GM12878 (cell line): Measurements from ENCODE around the gene ASPDH. TPM values are rescaled to one million over a fixed set of nuclear protein-coding genes. Genes with fewer than 3 reads are reported as not detected.

Experiments used
- BCLAF1 ChIP-seq: fragments of 450-650 bp; IDR thresholded peaks from 2 replicates; pipeline ENCODE4 v1.6.1; 2017; ENCODE audit warnings: antibody characterized with exemption, mild to moderate bottlenecking, moderate library complexity
- ETV6 ChIP-seq, 2 experiments: fragments of 450-650 bp in 1 of 2; IDR thresholded peaks in 1 of 2; conservative IDR thresholded peaks in 1 of 2; 2 replicates each; pipeline ENCODE4 v1.6.1; 2014; ENCODE audit warnings: antibody characterized with exemption in 1 of 2, borderline replicate concordance in 1 of 2, low read depth in 1 of 2, mild to moderate bottlenecking in 1 of 2, moderate library complexity in 1 of 2
- EZH2 ChIP-seq: IDR thresholded peaks from 2 replicates; pipeline ENCODE4 v1.6.1; 2012; ENCODE audit warnings: low read depth, mild to moderate bottlenecking, control low read depth, inconsistent platforms, low read length, borderline replicate concordance; ENCODE audit not compliant: control insufficient read depth
- HDAC6 ChIP-seq: fragments of 200-600 bp; sonication (generic); IDR thresholded peaks from one replicate; pipeline ENCODE4 v1.8.0; 2017; ENCODE audit warnings: antibody characterized with exemption; ENCODE audit not compliant: unreplicated experiment
- IKZF1 ChIP-seq: fragments of 450-650 bp; conservative IDR thresholded peaks from 2 replicates; pipeline ENCODE4 v1.6.1; 2017; ENCODE audit warnings: antibody characterized with exemption, mild to moderate bottlenecking
- MLLT1 ChIP-seq: fragments of 450-650 bp; IDR thresholded peaks from 2 replicates; pipeline ENCODE4 v1.6.1; 2016; ENCODE audit warnings: mild to moderate bottlenecking
- MTA3 ChIP-seq: IDR thresholded peaks from 2 replicates; pipeline ENCODE4 v1.6.1; 2012; ENCODE audit warnings: low read length, inconsistent platforms, borderline replicate concordance
- NFYB ChIP-seq: IDR thresholded peaks from 2 replicates; pipeline ENCODE4 v1.6.1; 2011; ENCODE audit warnings: low read depth, mild to moderate bottlenecking, low read length, improper control_type of control experiment, moderate library complexity; ENCODE audit not compliant: insufficient read depth
- NKRF ChIP-seq: fragments of 450-650 bp; conservative IDR thresholded peaks from 2 replicates; pipeline ENCODE4 v1.6.1; 2017; ENCODE audit warnings: mild to moderate bottlenecking, moderate library complexity
- NR2C1 ChIP-seq: fragments of 450-650 bp; IDR thresholded peaks from 2 replicates; pipeline ENCODE4 v1.6.1; 2017; ENCODE audit warnings: antibody characterized with exemption, mild to moderate bottlenecking, moderate library complexity
- NRF1 ChIP-seq: conservative IDR thresholded peaks from 2 replicates; pipeline ENCODE4 v1.6.1; 2011; ENCODE audit warnings: mild to moderate bottlenecking, low read depth, low read length, improper control_type of control experiment
- PAX5 ChIP-seq: IDR thresholded peaks from 2 replicates; pipeline ENCODE4 v1.6.1; 2011; ENCODE audit warnings: low read depth, low read length, borderline replicate concordance
- PKNOX1 ChIP-seq: fragments of 450-650 bp; IDR thresholded peaks from 2 replicates; pipeline ENCODE4 v1.6.1; 2016; ENCODE audit warnings: mild to moderate bottlenecking
- RAD51 ChIP-seq: fragments of 450-650 bp; IDR thresholded peaks from 2 replicates; pipeline ENCODE4 v1.6.1; 2016; ENCODE audit warnings: moderate library complexity, mild to moderate bottlenecking, inconsistent platforms
- RUNX3 ChIP-seq: IDR thresholded peaks from 2 replicates; pipeline ENCODE4 v1.6.1; 2012; ENCODE audit warnings: low read length, inconsistent platforms
- SRF ChIP-seq, 2 experiments: IDR thresholded peaks; 2 replicates each; pipeline ENCODE4 v1.6.1; 2011; ENCODE audit warnings: low read depth in 2 of 2, low read length in 2 of 2, mild to moderate bottlenecking in 1 of 2, moderate library complexity in 1 of 2
- TAF1 ChIP-seq: IDR thresholded peaks from 2 replicates; pipeline ENCODE4 v1.6.1; 2011; ENCODE audit warnings: mild to moderate bottlenecking, low read depth, low read length, borderline replicate concordance
- TCF12 ChIP-seq: IDR thresholded peaks from 2 replicates; pipeline ENCODE4 v1.6.1; 2011; ENCODE audit warnings: low read depth, mild to moderate bottlenecking, low read length
- USF1 ChIP-seq: IDR thresholded peaks from 2 replicates; pipeline ENCODE4 v1.6.1; 2011; ENCODE audit warnings: borderline replicate concordance, low read depth, mild to moderate bottlenecking, moderate library complexity, mixed read lengths, low read length; ENCODE audit not compliant: insufficient read depth; ENCODE audit errors: extremely low read length
- ZNF622 ChIP-seq: fragments of 450-650 bp; IDR thresholded peaks from 2 replicates; pipeline ENCODE4 v1.6.1; 2017; ENCODE audit warnings: mild to moderate bottlenecking, inconsistent platforms
- polyA plus RNA-seq, 11 experiments: library from polyadenylated mRNA; depleted of rRNA in 4 of 11; unstranded in 6 of 11; stranded (reverse) in 5 of 11; fragments of >200 nt; fragmentation: Nextera tagmentation in 4 of 11; fragmentation: Illumina TruSeq in 1 of 11; extraction: Ambion mirVana in 4 of 11; extraction: Trizol in 1 of 11; gene quantifications; 1 replicate in 1 of 11; 2 replicates in 10 of 11; pipeline versions ENCODE4 v1.2.1 to v1.2.3, GENCODE V29; 2011 to 2016; ENCODE audit warnings: inconsistent platforms in 2 of 11, missing spikeins in 2 of 11, low read depth in 1 of 11
- total RNA-seq, 4 experiments: library from RNA; depleted of rRNA in 3 of 4; stranded (reverse); fragments of >200 nt in 3 of 4; fragmentation: Illumina TruSeq in 1 of 4; extraction: Trizol in 1 of 4; gene quantifications; 2 replicates each; pipeline versions ENCODE4 v1.2.1 to v1.2.3, GENCODE V29; 2013 to 2021

ASPDH gene
- total and polyA plus RNA-seq, 10 of the 15 experiments (the other 5 are each of a cell fraction or from before 2014, with no cell fraction given): not detected

- TF ChIP-seq BCLAF1 (no peak), ZNF622 (no peak), HDAC6 (no peak), NRF1 (0 out of 2 replicates have a peak, but pooled peaks have one; percentile 18), IKZF1 (peak; percentile 100), PAX5 (peak; percentile 3; the same call in 1 of the 2 replicates), SRF (IDR thresholded peaks at IDR 0.05; ENCODE audit: low read depth in 2 of 2, low read length in 2 of 2) (peak; percentile 73 to 75), EZH2 (no peak), ETV6 (conservative IDR thresholded peaks at IDR 0.05 in 1 of 2, IDR thresholded peaks at IDR 0.05 in 1 of 2; ENCODE audit: borderline replicate concordance in 1 of 2, low read depth in 1 of 2) (peak in 1 of 2 experiments; percentile 68; a peak in 1 of 4 replicates), TAF1 (peak; percentile 20; the same call in 1 of the 2 replicates), RUNX3 (peak; percentile 28), RAD51 (peak; percentile 45; the same call in 1 of the 2 replicates), MLLT1 (peak; percentile 91), USF1 (peak; percentile 46), TCF12 (peak; percentile 19; the same call in 1 of the 2 replicates), NKRF (no peak; the same call in 1 of the 2 replicates), NFYB (0 out of 2 replicates have a peak, but pooled peaks have one; percentile 23), NR2C1 (peak; percentile 61), MTA3 (no peak; the same call in 1 of the 2 replicates), PKNOX1 (0 out of 2 replicates have a peak, but pooled peaks have one; percentile 24)
Measured at GRCh38 chr19:50511069-50511822, 2.5 kb downstream of the ASPDH start, which contains the start of gene JOSD2 (continued).
